ENCODE data around the gene SHB.

- TF ChIP-seq POLR2A (IDR thresholded peaks at IDR 0.05) (no peak), CTCF (IDR thresholded peaks at IDR 0.05) (no peak), EP300 (IDR thresholded peaks at IDR 0.05) (no peak)
These were observed 48.6 kb downstream of the SHB start for GRCh38 chr9:38020151-38021076.
